ENCODE data around the gene AKT1. TPM values are rescaled to one million over a fixed set of nuclear protein-coding genes. Genes with fewer than 3 reads are reported as not detected.
A peak's percentile ranks its signal among the peaks of the same experiment; 100 is the strongest.

Gene AKT1
- total and polyA plus RNA-seq, 2 of the 13 experiments (the other 11 are each of a cell fraction or from before 2014, with no cell fraction given), result 96.2 to 116 TPM

DNA sequence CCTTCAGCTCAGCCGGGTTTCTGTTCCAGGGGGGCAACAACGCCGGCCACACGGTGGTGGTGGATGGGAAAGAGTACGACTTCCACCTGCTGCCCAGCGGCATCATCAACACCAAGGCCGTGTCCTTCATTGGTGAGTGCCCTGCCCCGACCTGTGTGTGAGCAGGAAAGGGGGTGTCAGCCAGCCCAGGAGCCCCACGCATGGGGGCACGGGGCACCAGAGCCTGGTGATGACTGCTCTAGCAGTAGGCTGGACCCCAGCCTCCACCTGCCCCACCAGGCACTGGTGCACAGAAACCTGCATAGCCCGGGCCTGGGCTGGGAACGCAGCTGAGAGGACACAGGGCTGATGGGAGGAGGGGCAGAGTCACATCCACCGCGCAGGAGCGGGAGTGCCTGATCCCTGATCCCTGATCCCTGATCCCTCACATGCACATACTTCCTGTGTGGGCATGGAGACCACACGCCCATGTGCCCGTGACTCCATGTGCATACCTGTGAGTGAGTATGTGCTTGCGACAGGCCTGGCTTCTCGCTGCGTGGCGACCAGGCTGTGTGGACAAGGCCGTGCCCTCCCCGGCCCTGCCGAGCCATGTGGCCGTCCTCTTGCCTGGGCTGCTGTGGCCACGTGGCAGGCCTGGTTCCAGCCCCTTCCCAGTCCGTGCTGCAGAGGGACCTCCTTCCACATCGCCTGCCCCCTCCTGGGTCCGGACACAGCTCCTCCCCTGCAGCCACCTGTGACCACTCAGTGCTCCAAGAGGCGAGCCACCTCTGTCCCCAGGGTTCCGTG lies 60.4 kb downstream of the AKT1 start (continued):
- TF ChIP-seq, protein P1, sequence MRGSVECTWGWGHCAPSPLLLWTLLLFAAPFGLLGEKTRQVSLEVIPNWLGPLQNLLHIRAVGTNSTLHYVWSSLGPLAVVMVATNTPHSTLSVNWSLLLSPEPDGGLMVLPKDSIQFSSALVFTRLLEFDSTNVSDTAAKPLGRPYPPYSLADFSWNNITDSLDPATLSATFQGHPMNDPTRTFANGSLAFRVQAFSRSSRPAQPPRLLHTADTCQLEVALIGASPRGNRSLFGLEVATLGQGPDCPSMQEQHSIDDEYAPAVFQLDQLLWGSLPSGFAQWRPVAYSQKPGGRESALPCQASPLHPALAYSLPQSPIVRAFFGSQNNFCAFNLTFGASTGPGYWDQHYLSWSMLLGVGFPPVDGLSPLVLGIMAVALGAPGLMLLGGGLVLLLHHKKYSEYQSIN (CRISPR knock-in tag; IDR thresholded peaks at IDR 0.05; ENCODE audit: borderline replicate concordance), result no peak
- TF ChIP-seq GATA4 (IDR thresholded peaks at IDR 0.05; ENCODE audit: borderline replicate concordance, low read depth), result no peak
- TF ChIP-seq, protein P2, sequence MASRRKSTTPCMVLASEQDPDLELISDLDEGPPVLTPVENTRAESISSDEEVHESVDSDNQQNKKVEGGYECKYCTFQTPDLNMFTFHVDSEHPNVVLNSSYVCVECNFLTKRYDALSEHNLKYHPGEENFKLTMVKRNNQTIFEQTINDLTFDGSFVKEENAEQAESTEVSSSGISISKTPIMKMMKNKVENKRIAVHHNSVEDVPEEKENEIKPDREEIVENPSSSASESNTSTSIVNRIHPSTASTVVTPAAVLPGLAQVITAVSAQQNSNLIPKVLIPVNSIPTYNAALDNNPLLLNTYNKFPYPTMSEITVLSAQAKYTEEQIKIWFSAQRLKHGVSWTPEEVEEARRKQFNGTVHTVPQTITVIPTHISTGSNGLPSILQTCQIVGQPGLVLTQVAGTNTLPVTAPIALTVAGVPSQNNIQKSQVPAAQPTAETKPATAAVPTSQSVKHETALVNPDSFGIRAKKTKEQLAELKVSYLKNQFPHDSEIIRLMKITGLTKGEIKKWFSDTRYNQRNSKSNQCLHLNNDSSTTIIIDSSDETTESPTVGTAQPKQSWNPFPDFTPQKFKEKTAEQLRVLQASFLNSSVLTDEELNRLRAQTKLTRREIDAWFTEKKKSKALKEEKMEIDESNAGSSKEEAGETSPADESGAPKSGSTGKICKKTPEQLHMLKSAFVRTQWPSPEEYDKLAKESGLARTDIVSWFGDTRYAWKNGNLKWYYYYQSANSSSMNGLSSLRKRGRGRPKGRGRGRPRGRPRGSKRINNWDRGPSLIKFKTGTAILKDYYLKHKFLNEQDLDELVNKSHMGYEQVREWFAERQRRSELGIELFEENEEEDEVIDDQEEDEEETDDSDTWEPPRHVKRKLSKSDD (CRISPR knock-in tag; IDR thresholded peaks at IDR 0.05; ENCODE audit: low read depth), result peak; percentile 95; the same call in 1 of the 2 replicates
- peak; percentile 70; the same call in 1 of the 2 replicates for TF ChIP-seq DPF2 (CRISPR knock-in tag; IDR thresholded peaks at IDR 0.05; ENCODE audit: borderline replicate concordance, low read depth)
- peak; percentile 75; the same call in 1 of the 2 replicates for TF ChIP-seq ZNF703 (CRISPR knock-in tag; IDR thresholded peaks at IDR 0.05; ENCODE audit: borderline replicate concordance)
- no peak for TF ChIP-seq TBP (CRISPR knock-in tag; IDR thresholded peaks at IDR 0.05)
- TF ChIP-seq FOXA1 (IDR thresholded peaks at IDR 0.05), result no peak
- TF ChIP-seq FOXA1 (CRISPR knock-in tag; IDR thresholded peaks at IDR 0.05), result peak; percentile 60
- no peak for TF ChIP-seq TCF7L2 (IDR thresholded peaks at IDR 0.05; ENCODE audit: low read depth, low read length)
- TF ChIP-seq ZNF317 (CRISPR knock-in tag; IDR thresholded peaks at IDR 0.05), result peak; percentile 82; the same call in 1 of the 2 replicates
- TF ChIP-seq ZFP37 (CRISPR knock-in tag; IDR thresholded peaks at IDR 0.05; ENCODE audit: borderline replicate concordance), result peak; percentile 90; the same call in 1 of the 2 replicates
- TF ChIP-seq ZNF772 (CRISPR knock-in tag; IDR thresholded peaks at IDR 0.05), result peak; percentile 22; the same call in 1 of the 2 replicates
- TF ChIP-seq NFRKB (IDR thresholded peaks at IDR 0.05), result no peak
- TF ChIP-seq, protein P3, sequence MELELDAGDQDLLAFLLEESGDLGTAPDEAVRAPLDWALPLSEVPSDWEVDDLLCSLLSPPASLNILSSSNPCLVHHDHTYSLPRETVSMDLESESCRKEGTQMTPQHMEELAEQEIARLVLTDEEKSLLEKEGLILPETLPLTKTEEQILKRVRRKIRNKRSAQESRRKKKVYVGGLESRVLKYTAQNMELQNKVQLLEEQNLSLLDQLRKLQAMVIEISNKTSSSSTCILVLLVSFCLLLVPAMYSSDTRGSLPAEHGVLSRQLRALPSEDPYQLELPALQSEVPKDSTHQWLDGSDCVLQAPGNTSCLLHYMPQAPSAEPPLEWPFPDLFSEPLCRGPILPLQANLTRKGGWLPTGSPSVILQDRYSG (CRISPR knock-in tag; IDR thresholded peaks at IDR 0.05), result no peak
- no peak for TF ChIP-seq ASH2L (IDR thresholded peaks at IDR 0.05; ENCODE audit: insufficient read length, low read depth, low read length)
- peak; percentile 79; the same call in 1 of the 2 replicates for TF ChIP-seq ZNF891 (CRISPR knock-in tag; IDR thresholded peaks at IDR 0.05)
- TF ChIP-seq WIZ (CRISPR knock-in tag; IDR thresholded peaks at IDR 0.05), result peak; percentile 55
- TF ChIP-seq SNAI1 (CRISPR knock-in tag; IDR thresholded peaks at IDR 0.05; ENCODE audit: borderline replicate concordance), result peak; percentile 64; the same call in 1 of the 2 replicates
- TF ChIP-seq ZNF326 (CRISPR knock-in tag; IDR thresholded peaks at IDR 0.05; ENCODE audit: borderline replicate concordance), result peak; percentile 70; the same call in 1 of the 2 replicates
- TF ChIP-seq FOXM1 (CRISPR knock-in tag; IDR thresholded peaks at IDR 0.05), result 0 out of 2 replicates have a peak, but pooled peaks have one; percentile 33
- TF ChIP-seq FIP1L1 (IDR thresholded peaks at IDR 0.05; ENCODE audit: borderline replicate concordance, insufficient read depth, low read depth, low read length), result no peak
- no peak for TF ChIP-seq CBX2 (IDR thresholded peaks at IDR 0.05; ENCODE audit: low read depth, low read length)
- TF ChIP-seq CBX2 (CRISPR knock-in tag; IDR thresholded peaks at IDR 0.05; ENCODE audit: low read depth), result no peak; the same call in 1 of the 2 replicates
- TF ChIP-seq ZNF790 (CRISPR knock-in tag; IDR thresholded peaks at IDR 0.05; ENCODE audit: borderline replicate concordance), result peak; percentile 62; the same call in 1 of the 2 replicates
